ENCODE data around the gene MYO5B.
"Not testable (repeated sequence)": the region's sequence is repeated elsewhere in the genome, so short reads cannot be mapped to it uniquely, and the experiment has no call there.

MYO5B gene

DNA sequence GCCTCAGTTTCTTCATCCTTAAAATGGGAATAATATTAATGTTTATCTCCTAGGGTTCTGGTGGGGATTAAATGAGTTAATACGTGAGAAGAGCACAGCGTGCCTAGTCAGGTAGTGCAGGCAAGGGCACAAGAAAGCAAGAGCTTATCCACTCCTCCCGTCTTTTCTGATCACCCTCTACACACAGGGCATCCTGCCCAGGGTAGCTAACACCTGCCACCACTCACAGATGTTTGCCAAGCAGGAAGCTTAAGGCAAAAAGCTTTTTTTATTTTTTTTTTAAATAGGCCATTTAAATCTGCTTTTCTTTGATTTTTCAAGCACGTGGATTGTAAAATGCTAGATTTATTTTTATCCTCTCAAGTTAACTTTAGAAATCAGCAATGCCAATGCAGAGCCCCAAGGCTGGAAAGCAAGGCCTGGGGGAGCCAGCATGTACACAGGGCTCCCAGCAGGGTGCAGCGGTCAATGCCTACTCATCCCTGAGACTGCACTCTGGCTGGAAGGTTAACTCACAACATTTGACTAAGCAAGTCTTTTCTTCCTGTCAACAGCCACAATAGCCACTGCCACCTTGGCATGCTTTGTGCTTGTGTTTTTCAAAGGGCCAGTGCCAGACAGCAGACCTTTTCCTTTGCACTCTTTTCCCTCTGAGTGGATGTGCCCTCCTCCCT, 295.2 kb downstream of the MYO5B start:
- TF ChIP-seq, protein P1, sequence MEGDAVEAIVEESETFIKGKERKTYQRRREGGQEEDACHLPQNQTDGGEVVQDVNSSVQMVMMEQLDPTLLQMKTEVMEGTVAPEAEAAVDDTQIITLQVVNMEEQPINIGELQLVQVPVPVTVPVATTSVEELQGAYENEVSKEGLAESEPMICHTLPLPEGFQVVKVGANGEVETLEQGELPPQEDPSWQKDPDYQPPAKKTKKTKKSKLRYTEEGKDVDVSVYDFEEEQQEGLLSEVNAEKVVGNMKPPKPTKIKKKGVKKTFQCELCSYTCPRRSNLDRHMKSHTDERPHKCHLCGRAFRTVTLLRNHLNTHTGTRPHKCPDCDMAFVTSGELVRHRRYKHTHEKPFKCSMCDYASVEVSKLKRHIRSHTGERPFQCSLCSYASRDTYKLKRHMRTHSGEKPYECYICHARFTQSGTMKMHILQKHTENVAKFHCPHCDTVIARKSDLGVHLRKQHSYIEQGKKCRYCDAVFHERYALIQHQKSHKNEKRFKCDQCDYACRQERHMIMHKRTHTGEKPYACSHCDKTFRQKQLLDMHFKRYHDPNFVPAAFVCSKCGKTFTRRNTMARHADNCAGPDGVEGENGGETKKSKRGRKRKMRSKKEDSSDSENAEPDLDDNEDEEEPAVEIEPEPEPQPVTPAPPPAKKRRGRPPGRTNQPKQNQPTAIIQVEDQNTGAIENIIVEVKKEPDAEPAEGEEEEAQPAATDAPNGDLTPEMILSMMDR (IDR thresholded peaks at IDR 0.05; ENCODE audit: control insufficient read depth, insufficient read depth, low read depth, low read length, missing control alignments): no peak
- DNase-seq (ENCODE audit: low read depth): no peak
- H3K4me3 ChIP-seq (ENCODE audit: control insufficient read depth, low read depth, low read length): no peak overlapping the region

DNA sequence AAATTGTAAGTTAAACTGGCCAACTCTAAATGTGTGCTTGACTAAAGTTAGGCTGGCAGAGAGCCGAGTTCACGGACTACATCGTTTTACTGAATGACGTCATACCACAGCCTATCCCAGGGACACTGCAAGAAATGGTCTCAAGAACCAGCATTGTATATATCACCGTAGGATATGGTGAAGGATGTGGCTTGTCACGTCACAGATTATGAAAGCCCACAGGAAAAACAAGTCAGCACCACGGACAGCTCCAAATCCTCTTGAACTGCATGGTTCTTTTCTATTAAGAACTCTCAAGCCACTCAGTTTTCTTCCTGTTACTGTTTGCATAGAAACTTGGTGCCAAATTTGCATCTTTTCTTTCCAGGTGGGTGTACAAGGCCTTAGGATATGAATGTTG, 296.5 kb downstream of the MYO5B start:
- H3K4me3 ChIP-seq (ENCODE audit: control insufficient read depth, low read depth, low read length): no peak overlapping the region
- peak; percentile 13 for DNase-seq (ENCODE audit: low read depth)
- TF ChIP-seq, protein P1 (IDR thresholded peaks at IDR 0.05; ENCODE audit: control insufficient read depth, insufficient read depth, low read depth, low read length, missing control alignments): no peak

DNA sequence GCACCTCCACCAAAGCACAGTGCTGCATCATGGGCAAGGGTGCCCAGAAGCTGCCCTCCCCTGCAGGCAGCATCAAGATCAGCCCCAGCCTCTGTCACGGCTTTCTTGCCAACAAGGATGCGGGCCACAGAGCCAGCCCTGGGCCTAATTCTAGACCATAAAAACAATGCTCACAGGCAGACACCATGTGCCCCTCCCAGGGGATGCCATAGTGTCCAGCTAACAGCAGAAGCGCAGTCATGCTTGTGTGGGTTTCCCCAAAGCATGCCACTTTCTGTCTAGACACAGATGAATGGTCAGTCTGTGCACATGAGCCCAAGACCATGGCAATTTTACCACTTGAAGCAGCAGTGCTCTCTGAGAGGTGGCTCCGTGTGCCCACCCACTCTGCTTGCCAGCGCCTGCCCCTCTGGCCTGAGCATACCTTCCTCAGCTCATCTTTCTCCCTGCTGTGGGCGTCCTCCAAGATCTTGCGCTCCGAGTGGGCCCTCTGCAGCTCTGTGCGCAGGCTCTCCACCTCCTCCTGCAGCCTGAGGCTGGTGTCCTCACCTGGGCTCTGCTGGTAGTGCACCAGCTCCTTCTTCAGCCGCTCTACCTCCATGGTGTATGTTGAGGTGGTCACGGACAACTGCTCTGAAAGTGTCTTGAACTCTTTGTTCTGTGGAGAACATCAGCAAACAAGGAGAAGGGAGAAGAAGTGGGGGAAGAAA, 300.3 kb downstream of the MYO5B start:
- TF ChIP-seq, protein P1 (IDR thresholded peaks at IDR 0.05; ENCODE audit: control insufficient read depth, insufficient read depth, low read depth, low read length, missing control alignments): no peak
- H3K4me3 ChIP-seq (ENCODE audit: control insufficient read depth, low read depth, low read length): no peak overlapping the region
- DNase-seq (ENCODE audit: low read depth): no peak

DNA sequence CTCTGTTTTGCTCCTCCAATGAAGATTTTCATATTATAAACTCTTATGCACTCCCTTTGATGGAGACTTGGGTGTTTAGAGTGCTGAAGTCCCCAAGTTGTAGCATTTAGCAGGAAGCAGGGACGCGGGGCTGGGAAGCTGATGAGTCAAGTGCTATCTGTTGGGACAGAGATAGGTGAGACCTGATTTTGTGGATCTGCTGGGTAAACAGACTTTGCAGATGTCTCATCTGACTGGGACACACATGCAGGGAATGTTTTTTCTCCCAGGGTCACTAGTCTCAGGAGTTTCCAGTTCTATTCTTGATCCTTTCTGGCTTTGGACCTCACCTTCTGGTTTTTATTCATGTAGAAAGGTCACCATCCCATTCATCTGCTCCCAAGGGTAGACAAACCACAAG, 301.9 kb downstream of the MYO5B start:
- TF ChIP-seq, protein P1 (IDR thresholded peaks at IDR 0.05; ENCODE audit: control insufficient read depth, insufficient read depth, low read depth, low read length, missing control alignments): no peak
- DNase-seq (ENCODE audit: low read depth): no peak

DNA sequence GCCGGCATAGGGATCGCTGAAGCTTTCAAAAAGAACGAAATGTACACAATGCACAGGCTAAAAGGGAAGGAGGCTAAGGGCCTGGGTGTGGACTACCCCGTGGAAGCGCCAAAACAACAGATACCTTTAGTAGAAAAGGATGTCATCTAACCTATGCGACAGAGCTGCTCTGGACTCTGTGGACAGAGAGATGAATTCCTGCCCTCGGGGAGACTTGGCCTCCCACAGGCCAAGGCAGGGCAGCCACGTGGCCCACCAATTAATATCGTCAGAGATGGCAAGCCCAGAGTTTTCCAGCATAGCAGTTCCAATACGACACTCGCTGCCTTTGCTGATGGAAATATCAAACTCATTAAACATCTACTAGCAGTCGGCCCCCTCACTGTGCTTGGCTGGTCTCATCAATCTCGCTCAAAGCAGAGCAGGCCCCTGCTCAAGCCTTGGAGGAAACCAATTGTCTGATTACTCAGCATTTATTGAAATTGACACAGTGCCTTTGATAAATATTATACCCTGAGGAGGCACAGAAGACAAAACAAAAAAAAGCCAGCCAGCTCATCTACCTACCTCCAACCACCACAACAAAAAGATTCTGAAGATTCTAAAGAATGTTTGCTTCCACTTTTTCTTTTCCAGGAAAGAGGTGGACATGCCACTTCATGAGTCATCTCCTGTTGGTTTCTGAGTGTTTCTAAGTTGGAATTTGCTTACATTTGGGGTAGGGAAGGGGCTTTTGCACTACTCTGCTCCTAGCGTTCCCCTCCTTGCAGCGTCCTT, 302.6 kb downstream of the MYO5B start:
- DNase-seq (ENCODE audit: low read depth): no peak
- TF ChIP-seq, protein P1 (IDR thresholded peaks at IDR 0.05; ENCODE audit: control insufficient read depth, insufficient read depth, low read depth, low read length, missing control alignments): no peak
- no peak overlapping the region for H3K4me3 ChIP-seq (ENCODE audit: control insufficient read depth, low read depth, low read length)

More for the DNA sequence above, 301.9 kb downstream of the MYO5B start:
- no peak overlapping the region for H3K4me3 ChIP-seq (ENCODE audit: control insufficient read depth, low read depth, low read length)

DNA sequence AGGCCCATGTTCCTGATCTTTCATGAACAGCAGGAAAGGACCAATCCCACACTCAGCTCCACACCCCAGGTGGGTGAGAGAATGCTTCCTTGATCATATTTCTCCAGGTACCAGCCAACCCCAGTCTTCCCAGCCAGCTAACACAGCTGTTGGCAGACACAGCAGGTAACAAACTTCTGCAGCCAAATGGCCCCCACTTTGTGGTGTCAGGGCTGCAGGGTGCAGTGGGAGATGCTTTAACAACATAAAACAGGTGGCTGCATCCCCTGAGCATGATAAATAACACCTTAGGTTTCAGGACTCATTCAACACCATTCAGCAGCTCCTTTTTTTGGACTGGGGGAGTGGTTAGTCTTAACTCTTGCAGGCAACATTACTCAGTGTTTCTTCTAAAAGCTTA, 304.9 kb downstream of the MYO5B start:
- no peak for DNase-seq (ENCODE audit: low read depth)
- TF ChIP-seq, protein P1 (IDR thresholded peaks at IDR 0.05; ENCODE audit: control insufficient read depth, insufficient read depth, low read depth, low read length, missing control alignments): no peak

DNA sequence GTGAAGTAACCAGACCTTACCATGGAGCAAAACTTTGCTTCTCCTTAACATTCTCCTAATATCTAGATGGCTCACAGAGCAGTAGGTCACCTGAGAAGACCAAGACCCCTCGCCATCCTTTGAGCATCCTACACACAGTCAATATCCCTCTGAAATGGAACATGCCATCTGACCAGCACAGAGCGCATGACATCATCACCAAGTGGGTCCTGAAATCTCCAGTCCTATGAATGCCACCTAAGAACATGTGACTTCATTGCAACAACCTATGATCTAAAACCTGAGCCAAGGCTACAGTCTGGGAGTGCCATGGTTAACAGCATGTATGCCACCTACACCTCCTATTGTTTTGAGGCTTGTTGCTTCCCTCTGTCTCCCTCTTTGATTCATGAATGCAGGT, 305.4 kb downstream of the MYO5B start:
- not testable (repeated sequence) for H3K4me3 ChIP-seq (ENCODE audit: control insufficient read depth, low read depth, low read length); DNase-seq (ENCODE audit: low read depth)

More for the DNA sequence above, 304.9 kb downstream of the MYO5B start:
- no peak overlapping the region for H3K4me3 ChIP-seq (ENCODE audit: control insufficient read depth, low read depth, low read length)

Measured in AG09309 (cell line).